OCI-LY3 (cell line): ENCODE measurements around the gene TANC1.

ENCODE experiments used
- CTCF ChIP-seq: fragments of 200-600, 300-600 bp; sonication (generic); IDR thresholded peaks from 2 replicates; pipeline ENCODE4 v1.5.1; 2014; ENCODE audit warnings: antibody characterized with exemption, low read length, low read depth
- EZH2phosphoT487 ChIP-seq: fragments of 200-600 bp; shearing (Covaris generic); IDR thresholded peaks from 2 replicates; pipeline ENCODE4 v1.6.1; 2018; ENCODE audit warnings: antibody characterized with exemption, mixed run types, low read depth

GRCh38 chr2:159204381-159205144 lies 236.1 kb downstream of the TANC1 start:
- no peak for TF ChIP-seq CTCF
- no peak for TF ChIP-seq EZH2phosphoT487
